Stimulated activated CD8-positive, alpha-beta memory T cell treated with anti-CD3 and anti-CD28 coated beads, Interleukin-15, amount 100 ng/mL, for 48 hours (primary cell): ENCODE results near the gene LGR6.
"Not testable (repeated sequence)": the region's sequence is repeated elsewhere in the genome, so short reads cannot be mapped to it uniquely, and the experiment has no call there.

ENCODE experiments used
- DNase-seq, 2 donors: peaks; one replicate each; pipeline ENCODE4 v3.0.0-alpha.2; 2020; ENCODE audit warnings: low read depth in 2 of 2

Gene LGR6

DNA sequence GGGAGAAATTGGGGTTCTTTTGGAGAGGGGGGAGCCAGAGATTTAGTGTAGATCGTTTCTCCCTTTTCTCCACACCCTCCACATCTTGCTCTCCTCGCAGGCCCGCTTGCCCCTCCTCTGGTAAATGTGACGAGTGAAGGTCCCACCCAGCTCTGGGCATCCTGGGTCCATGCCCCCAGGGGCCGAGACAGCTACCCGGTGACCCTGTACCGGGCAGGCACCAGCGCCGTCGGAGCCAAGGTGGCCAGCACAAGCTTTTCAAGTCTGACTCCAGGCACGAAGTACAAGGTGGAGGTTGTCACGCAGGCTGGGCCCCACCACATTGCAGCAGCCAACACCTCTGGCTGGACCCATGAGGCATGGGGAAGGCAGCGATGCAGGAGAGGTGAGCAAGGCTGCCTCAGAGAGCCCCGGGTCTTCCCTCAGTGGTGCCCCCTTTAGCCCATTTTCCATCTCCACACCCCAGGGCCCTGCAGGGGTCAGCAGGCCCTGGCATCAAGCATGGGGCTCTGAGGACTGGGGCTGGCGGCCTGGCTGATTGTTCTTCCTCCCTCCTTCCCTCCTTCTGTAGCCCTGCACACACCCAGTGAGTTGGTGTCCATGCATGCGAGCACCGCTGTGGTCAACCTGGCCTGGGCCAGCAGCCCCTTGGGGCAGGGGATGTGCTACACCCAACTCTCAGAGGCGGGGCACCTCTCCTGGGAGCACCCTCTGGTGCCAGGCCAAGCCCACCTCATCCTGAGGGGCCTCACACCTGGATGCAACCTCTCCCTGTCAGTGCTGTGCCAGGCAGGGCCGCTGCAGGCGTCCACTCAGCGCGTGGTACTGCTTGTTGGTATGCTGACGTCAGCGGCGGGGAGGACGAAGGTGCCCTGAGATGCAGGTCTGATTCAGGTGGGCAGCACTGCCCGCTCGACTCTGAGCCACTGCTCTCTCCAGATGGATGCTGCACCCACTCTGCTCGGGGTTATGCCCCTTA, 16.4 kb upstream of the LGR6 start:
- DNase-seq, result no peak

DNA sequence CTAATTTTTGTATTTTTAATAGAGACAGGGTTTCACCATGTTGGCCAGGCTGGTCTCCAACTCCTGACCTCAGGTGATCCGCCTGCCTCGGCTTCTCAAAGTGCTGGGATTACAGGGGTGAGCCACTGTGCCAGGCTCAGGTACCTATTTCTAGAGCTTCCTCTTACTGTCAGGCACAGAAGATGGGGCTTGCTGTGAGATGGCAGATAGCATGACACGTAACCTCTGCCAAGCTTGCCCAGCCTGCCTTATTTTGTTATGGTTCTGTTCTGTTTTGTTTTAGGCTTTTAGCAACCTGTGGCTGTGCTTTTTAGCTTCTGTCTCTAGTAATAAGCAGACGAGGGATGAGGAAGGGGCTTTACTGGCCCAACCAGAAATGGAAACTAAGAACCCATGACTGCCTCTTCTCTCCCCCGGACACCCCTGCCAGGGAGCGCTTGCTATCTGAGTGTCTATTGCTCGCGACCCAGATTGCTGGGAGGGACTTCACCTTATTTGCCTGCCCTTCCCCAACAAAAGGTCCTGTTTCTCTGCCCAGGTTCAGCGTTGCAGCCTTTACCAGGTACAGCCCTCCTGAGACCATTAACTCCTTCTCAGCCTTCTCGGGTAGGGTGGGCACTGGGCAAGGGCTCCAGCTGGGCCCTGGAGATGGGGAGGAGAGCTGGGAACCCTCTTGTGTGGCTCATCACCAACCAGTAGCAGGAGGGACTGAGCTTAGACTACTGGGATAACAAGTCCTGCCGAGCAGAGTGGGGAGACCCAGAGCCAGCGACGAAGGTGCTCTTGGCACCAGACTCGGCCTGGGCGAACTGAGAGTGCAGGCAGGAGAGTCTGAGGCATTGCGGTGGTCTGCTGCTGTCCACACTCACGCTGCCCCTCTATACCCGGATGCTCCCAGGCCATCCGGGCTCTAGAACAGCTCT, 13.5 kb upstream of the LGR6 start:
- DNase-seq, result no peak

DNA sequence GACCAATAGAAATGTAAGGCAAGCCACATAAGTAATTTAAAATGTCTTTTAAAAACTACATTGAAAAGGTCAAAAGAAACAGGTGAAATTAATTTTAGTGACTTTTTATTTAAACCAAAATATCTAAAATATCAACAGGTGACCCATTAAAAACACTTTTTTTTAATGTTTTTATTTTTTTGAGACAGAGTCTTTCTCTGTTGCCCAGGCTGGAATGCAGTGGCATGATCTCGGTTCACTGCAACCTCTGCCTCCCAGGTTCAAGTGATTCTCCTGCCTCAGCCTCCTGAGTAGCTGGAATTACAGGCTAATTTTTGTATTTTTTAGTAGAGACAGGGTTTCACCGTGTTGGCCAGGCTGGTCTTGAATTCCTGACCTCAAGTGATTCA, 12.9 kb upstream of the LGR6 start:
- not testable (repeated sequence) for DNase-seq

DNA sequence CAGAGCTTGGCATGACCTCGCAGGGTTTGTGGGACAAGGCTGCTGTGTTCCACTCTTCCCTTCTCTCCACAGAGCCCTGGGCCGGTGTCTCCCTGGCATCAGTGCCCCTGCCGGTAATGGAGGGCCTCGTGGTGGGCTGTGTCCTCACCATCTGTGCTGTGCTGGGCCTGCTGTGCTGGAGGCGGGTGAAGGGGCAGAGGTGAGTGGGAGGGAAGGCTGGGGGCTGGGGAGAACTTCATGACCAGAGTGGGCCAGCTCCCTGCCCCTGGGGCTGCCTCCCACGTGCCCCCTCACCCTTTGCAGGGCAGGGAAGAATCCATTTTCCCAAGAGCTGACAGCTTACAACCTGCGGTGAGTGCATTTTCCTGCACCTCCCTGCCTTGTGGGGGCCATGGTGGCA, 12.0 kb upstream of the LGR6 start:
- DNase-seq, result no peak

DNA sequence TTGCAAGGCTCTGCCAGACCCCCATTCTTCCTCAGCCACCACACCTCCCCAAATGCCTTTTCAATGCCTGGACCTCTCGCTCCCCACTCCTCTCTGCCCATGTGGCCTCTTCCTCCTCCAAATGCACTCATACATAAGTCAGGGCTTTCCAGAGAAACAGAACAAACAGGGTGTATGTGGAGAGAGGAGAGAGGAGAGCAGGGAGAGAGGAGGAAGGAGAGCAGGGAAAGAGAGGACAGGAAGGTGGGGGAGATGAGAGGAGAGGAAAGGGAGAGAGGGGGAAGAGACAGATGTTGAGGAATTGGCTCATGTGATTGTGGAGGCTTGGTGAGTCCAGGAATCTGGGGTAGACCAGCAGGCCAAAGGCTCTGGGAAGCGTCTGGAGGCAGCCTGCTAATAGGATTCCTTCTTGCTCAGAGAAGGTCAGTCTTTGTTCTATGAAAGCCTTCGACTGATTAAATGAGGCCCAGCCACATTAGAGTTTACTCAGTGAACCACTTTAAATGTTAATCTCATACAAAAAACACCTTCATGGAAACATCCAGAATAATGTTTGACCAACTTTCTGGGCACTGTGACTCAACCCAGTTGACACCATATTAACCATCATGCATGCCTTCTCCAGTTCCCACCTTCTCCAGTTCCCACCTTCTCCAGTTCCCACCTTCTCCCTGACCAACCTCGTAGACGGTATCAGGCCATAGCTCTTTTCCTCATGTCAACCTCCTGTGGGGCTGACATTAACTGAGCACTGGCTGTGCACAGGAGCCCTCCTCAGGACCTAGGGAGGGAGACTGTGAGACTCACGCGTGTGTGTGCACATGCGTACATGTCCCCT, 11.3 kb upstream of the LGR6 start:
- DNase-seq, result no peak

DNA sequence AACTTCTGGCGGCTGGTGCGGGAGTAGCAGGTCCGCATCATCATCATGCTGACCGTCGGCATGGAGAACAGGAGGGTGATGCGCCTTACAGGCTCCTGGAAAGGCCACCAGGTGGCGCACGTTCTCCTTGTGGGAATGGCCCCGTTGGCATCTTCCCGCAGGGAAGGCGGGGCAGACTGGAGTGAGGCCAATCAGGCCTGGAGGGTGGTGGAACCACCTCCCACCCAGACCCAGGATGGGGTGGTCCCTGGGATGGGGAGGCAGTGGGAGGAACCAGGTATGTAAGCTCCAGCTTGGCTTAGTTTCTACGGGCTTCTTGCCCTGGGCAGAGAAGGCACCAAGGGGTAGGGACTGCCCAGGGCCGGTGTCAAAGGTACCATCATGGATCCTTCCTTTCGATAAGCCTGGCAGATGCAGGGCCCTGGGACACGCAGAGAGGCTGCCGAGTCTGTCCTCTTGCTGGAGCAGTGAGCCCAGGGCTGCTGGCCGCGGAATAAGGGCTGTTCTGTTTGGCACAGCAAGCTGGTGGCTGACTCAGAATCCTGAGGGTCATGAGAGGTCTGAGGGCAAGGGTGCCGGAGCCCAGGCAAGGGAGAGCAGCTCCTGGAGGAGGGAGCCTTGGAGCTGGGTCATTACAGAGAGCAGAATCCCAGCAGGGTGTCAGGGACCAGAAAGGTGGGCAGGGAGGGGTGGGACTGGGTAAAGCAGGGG, 8.7 kb upstream of the LGR6 start:
- peak; percentile 63 to 65 for DNase-seq

DNA sequence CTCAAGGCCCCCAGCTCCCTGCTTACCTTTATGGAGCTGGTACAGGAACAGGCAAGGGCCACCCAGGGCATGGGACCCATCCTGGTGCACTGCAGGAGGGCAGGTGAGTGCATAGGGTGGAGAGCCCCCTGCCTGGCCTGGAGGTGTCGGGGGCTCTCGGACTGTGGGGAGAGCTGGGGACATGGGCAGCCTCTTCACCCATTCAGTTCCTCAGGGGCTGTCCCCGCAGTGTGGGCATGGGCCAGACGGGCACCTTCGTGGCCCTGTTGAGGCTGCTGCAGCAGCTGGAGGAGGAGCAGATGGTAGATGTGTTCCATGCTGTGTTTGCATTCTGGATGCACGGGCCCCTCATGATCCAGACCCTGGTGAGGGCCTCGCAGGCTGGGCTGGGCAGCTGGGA, 7.3 kb upstream of the LGR6 start:
- DNase-seq, result no peak

DNA sequence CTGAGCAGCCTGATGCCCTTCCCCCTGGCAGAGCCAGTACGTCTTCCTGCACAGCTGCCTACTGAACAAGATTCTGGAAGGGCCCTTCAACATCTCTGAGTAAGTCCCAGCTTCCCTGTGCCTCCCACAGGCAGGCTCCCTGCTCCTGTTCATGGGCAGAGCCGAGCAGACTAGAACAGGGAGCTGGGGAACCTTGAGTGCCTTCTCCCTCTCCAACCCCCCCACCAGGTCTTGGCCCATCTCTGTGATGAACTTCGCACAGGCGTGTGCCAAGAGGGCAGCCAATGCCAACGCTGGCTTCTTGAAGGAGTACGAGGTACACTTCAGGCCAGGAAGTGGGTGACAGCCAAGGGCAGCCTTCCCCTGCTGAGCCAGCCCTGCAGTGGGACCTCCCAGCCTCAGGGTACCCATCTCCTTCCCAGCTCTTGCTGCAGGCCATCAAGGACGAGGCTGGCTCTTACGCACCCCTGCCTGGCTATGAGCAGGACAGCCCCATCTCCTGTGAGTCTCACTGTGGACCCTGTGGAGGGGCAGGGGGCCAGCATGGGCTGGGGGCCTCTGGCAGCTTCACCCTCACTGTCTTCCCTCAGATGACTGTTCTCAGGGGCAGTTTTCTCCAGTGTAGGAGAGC, 6.4 kb upstream of the LGR6 start:
- no peak for DNase-seq

DNA sequence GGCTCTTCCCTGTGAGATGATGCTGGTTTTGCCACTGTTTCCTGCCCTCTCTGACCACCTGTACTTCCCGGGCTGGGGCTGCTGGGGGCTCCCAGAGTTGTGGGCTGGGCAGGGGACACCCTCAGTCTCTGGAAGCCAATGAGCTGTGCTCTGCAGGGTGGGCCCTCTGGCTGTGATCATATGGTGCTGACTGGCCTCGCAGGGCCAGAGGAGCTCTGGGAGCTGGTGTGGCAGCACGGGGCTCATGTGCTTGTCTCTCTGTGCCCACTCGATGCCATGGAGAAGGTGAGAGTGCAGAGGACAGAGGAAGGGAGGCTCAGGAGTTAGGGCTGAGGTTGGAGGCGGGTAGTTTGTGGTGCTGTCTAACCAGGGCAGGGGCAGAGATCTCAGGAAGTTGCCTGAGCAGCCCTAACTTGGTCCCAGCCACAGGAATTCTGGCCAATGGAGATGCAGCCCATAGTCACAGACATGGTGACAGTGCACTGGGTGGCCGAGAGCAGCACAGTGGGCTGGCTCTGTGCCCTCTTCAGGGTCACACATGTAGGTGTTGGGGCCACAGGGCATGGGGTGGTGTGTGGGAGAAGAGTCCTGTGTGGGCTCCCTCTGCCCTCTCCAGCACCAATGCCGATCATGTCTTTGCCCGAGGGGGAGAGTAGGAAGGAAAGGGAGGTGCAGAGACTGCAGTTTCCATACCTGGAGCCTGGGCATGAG, 5.7 kb upstream of the LGR6 start:
- DNase-seq, result no peak

DNA sequence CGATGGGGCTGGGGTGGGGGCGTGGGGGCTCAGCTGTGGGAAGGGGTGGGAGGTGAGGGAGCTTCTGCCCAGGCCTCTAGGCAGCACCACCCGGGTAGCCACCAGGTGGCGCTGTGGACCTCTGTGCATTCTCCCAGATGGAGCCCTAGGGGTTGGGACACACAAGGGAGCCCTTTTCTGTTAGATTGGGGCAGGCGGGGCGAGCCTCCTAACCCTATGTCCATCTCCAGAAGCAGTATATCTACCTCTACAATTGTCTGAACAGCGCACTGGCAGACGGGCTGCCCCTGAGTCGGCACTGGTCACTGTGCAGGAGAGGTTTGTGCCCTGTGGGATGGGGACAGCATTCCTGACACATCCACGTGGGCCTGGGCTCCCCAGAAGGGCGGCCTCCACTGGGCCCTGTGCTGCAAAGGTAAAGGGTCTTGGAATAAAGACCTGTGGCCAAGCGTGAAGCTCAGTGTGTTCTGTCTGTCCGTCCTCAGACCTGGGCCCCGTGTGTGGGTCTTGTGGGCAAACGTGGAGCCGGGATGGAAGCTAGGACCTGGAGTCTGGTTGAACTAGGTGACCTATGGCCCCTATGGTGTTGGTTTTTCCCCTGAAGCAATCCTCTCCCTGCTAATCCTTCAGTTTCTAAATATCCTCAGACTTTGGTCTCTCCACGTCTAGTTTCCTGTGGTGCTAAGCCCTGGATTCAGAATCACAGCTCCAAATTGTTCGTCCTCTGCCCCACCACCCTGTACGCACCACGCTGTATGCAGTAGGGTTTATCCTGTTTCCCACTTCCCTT, 4.4 kb upstream of the LGR6 start:
- peak; percentile 57 to 59 for DNase-seq

DNA sequence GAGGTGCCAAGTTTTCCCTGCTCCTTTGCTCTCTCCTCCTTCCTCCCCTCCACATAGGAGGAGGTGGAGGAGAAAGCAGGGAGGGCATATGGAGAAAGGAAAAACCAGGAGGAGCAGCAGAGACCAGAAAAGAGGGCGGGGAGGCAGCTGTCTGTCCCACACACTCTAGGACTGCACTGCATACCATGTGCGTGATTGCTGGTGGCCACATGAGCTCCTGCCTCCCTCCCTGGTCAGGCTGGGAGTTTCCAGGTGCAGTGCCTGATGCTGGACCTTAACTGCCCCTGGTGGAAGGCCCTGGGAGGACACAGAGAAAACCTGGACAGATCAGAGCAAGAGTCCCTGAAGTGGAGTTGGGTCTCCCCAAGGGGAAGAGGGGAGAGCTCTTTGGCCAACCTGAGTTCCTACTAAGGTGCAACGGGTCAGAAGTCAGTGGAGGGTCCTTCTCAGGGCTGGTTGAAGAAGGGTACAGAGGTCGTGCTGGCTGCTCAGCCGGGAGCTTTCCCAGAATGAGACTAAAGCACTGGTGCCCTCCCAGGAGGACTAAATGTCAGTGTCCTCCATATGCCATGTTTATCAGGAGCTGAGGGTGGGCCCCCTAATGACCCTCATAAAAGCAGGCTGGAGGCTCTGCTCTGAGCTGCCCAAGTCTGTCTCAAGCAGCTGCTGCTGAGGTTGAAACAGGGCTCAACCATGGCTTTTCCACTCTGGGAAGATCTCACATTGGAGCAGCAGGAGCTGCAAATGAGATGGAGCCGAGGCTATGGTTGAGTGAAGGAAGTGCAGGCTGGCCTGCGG, 3.5 kb upstream of the LGR6 start:
- DNase-seq, result no peak

DNA sequence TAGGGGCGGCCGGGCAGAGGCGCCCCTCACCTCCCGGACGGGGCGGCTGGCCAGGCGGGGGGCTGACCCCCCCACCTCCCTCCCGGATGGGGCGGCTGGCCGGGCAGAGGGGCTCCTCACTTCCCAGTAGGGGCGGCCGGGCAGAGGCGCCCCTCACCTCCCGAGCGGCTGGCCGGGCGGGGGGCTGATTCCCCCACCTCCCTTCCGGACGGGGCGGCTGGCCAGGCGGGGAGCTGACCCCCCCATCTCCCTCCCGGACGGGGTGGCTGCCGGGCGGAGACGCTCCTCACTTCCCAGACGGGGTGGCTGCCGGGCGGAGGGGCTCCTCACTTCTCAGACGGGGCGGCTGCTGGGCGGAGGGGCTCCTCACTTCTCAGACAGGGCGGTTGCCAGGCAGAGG, 2.2 kb upstream of the LGR6 start:
- DNase-seq, result not testable (repeated sequence)

DNA sequence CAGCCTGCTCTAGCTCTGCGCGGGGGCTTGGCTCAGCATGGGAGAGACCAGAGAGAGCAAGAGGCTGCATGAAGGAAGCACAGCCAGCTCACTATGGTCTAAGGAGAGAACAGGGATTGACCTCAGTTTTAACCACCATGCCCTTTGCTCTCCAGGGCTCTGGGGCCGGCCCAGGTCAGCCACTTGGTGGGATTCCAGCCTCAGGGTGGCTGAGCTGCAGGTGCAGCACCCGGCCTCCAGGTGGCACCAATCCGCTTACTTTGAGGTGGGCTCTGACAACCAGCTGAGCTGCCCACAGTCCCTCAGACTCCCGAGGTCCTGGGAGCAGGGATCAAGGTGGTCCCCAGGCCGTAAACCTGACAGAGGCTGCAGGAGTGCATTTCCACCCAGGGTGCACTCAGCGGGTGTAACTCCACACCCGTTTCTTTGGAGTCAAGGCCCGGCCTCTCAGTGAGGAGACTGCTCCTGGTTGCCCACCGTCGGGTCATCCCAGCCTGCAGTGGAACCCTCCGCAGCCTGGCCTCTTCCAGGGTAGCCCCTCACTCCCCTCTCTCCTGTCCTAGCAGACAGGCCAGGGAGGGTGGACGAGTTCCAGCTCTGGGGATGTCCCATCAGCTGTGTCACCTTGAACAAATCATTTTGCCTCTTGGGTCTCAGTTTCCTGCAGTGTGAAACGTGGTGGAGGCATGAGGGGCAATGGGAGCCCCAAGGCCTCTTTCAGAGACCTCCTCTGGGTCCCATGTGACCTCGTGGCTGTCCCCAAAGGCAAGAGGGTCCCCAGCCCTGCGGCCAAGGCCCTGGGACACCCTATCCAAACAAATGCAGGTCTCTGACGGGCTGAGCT, 607 bp upstream of the LGR6 start:
- peak; percentile 38 to 40 for DNase-seq

DNA sequence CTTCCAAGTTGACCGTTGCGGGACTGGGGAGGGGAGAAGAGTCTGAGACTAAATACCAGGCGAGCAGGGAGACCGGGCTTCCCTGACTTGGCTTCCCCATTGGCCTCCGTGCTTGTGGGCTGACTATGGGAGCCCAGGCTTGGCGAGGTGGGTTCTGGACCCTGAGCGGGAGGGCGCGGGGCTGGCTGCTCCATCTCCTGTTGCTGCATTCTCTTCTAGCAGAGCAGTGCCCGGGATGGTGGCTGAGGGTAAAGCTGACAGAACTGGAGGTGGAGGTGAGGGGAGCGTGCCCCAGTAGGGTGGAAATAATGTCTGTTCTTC, 689 bp downstream of the LGR6 start:
- DNase-seq, result no peak

DNA sequence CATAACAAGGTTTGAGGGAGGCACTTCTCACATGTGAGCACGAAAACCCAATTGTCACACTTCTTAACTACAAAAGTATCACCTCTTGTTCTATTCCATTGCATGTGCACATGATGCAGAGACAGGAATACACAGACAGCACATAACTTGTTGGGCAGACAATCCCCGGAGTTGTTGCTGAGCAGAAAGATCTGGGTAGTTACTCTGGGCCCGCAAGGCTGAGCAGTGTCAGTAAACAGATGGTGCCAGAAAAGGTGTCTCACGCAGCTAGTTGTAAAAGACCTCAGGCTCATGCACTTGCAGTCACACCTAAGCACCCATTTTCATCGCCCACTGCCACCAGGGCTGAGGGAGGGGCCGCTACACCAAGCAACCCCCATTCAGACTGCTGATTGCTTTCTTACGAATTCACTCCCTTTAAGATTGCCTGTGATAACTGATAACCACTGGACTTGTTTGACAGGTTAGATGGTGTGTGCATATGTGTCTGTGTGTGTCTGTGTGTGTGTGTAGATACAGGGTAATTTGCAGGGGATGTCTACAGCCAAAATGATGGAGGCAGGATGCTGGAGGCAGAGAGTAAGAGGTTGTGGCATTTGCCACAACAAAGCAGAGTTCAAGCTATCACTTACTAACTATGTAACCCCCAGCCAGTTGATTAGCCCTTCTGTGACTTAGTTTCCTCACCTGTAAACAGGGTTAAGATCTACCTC, 4.2 kb downstream of the LGR6 start:
- DNase-seq, result no peak

DNA sequence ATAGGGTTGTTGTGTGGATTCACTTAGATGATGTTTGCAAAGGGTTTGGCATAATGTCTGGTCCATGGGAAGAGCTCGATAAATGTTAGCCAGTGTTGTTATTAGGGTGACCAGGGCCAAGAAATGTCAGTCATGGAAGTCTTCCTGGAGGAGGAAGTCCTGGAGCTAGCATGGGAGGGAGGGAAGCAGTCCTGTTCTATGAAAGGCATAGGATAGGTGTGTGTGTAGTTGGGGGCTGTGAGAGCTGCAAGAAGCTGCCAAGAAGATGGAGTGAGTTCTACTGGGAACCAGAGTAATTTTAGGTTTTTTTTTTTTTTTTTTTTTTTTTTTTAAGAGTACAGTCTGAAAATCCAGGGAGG, 4.7 kb downstream of the LGR6 start:
- DNase-seq, result no peak
